HepG2 (cell line): ENCODE results near the gene PCDHGB1. TPM values are rescaled to one million over a fixed set of nuclear protein-coding genes. Genes with fewer than 3 reads are reported as not detected.

Experiments used
- ATAC-seq: fragments of 200-7000 bp; cut with Tn5 transposase; 3 replicates; pipeline ENCODE4 v1.9.1; 2020; ENCODE audit warnings: mild to moderate bottlenecking, moderate library complexity
- BruUV-seq: library from RNA; stranded (reverse); fragments of 400-500 nt; replicated peaks from 2 replicates; lab custom pipeline; 2021; lab: Mats Ljungman, UMichigan
- CTCF ChIA-PET: fragments of 300-600 bp; formaldehyde crosslinking; extraction: SDS; loops from one replicate; lab custom pipeline; 2021; ENCODE audit warnings: low total read pairs, inconsistent platforms, low intra/inter-chr PET ratio; lab: Yijun Ruan, JAX
- POLR2A ChIA-PET: fragments of 350-600 bp; sonication (Branson Sonifier 250); formaldehyde crosslinking; loops from one replicate; lab custom pipeline; 2020; ENCODE audit warnings: antibody characterized with exemption, inconsistent platforms; lab: Yijun Ruan, JAX
- DNase-seq: peaks from one replicate; pipeline ENCODE4 v3.0.0-alpha.2; 2015; ENCODE audit warnings: low spot score
- FAIRE-seq: peaks from 3 replicates; lab custom pipeline; 2011; peaks lifted over from hg19 to GRCh38; lab: Jason Lieb, UNC
- H2AFZ ChIP-seq: one replicate; pipeline ENCODE4 v1.6.1; 2011; ENCODE audit warnings: low read length, inconsistent platforms
- H3K27ac ChIP-seq: fragments of 300-600 bp; 3 replicates; pipeline ENCODE4 v1.8.0; 2011; ENCODE audit warnings: mixed run types, mild to moderate bottlenecking, mixed read lengths, low read length, inconsistent platforms; ENCODE audit not compliant: insufficient read depth; ENCODE audit errors: extremely low read length
- H3K27me3 ChIP-seq, 2 experiments: fragments of 200-600 bp in 1 of 2; 2 replicates in 1 of 2; 3 replicates in 1 of 2; pipeline versions ENCODE4 v1.6.0 to v1.8.0; 2011; ENCODE audit warnings: low read length in 2 of 2, mild to moderate bottlenecking in 2 of 2, moderate library complexity in 2 of 2, inconsistent platforms in 1 of 2; ENCODE audit not compliant: insufficient read depth in 2 of 2, control insufficient read depth in 1 of 2
- H3K36me3 ChIP-seq, 2 experiments: fragments of 200-600 bp in 1 of 2; replicated peaks in 1 of 2; 2 replicates in 1 of 2; 3 replicates in 1 of 2; pipeline versions ENCODE4 v1.5.1 to v1.8.0; 2011; ENCODE audit warnings: low read length in 2 of 2, inconsistent platforms in 1 of 2; ENCODE audit not compliant: insufficient read depth in 2 of 2, control insufficient read depth in 1 of 2
- H3K4me1 ChIP-seq: 2 replicates; pipeline ENCODE4 v1.5.1; 2012; ENCODE audit warnings: low read length, inconsistent platforms; ENCODE audit not compliant: insufficient read depth
- H3K4me2 ChIP-seq: 2 replicates; pipeline ENCODE4 v1.6.0; 2011; ENCODE audit warnings: low read depth, low read length, inconsistent platforms
- H3K4me3 ChIP-seq, 3 experiments: fragments of 200-600 bp in 1 of 3; sonication (generic), shearing (Covaris generic) in 1 of 3; replicated peaks in 1 of 3; 2 replicates each; pipeline ENCODE4 v1.5.1; 2011 to 2016; ENCODE audit warnings: low read length in 3 of 3, inconsistent platforms in 2 of 3, low read depth in 2 of 3, mild to moderate bottlenecking in 2 of 3, control low read depth in 1 of 3, mixed read lengths in 1 of 3; ENCODE audit not compliant: insufficient read depth in 1 of 3
- H3K79me2 ChIP-seq: one replicate; pipeline ENCODE4 v1.6.1; 2011; ENCODE audit warnings: low read length, inconsistent platforms; ENCODE audit not compliant: insufficient read depth
- H3K9ac ChIP-seq: 2 replicates; pipeline ENCODE4 v1.6.0; 2011; ENCODE audit warnings: mild to moderate bottlenecking, low read depth, low read length, inconsistent platforms; ENCODE audit not compliant: insufficient read depth
- H3K9me3 ChIP-seq: 2 replicates; pipeline ENCODE4 v1.5.1; 2012; ENCODE audit warnings: mild to moderate bottlenecking, low read length
- H4K20me1 ChIP-seq: 2 replicates; pipeline ENCODE4 v1.6.0; 2011; ENCODE audit warnings: inconsistent platforms, mild to moderate bottlenecking, low read length, moderate library complexity; ENCODE audit not compliant: insufficient read depth
- BRCA1 ChIP-seq: sonication (generic); formaldehyde crosslinking; IDR thresholded peaks from 2 replicates; pipeline ENCODE4 v1.4.0; 2020; ENCODE audit warnings: missing genetic modification reagents
- CTCF ChIP-seq: sonication (generic); formaldehyde crosslinking; IDR thresholded peaks from 2 replicates; pipeline ENCODE4 v1.5.0; 2020; ENCODE audit warnings: mild to moderate bottlenecking, missing genetic modification reagents, moderate library complexity
- ELF3 ChIP-seq: IDR thresholded peaks from 2 replicates; pipeline ENCODE4 v1.6.1; 2016; ENCODE audit warnings: missing genetic modification reagents, missing compliant biosample characterization
- HMGXB4 ChIP-seq, 2 experiments: sonication (generic) in 1 of 2; formaldehyde crosslinking in 1 of 2; IDR thresholded peaks; 2 replicates each; pipeline versions ENCODE4 v1.4.0 to v1.6.1; 2018 to 2020; ENCODE audit warnings: missing genetic modification reagents in 2 of 2, borderline replicate concordance in 1 of 2, low read depth in 1 of 2, mild to moderate bottlenecking in 1 of 2, missing biosample characterization in 1 of 2
- KAT8 ChIP-seq: IDR thresholded peaks from 2 replicates; pipeline ENCODE4 v1.6.1; 2016; ENCODE audit warnings: missing genetic modification reagents, missing compliant biosample characterization
- NFE2L2 ChIP-seq: fragments of 150-350 bp; IDR thresholded peaks from 2 replicates; pipeline ENCODE4 v1.6.1; 2014; ENCODE audit warnings: low read length
- SMC3 ChIP-seq: IDR thresholded peaks from 2 replicates; pipeline ENCODE4 v1.6.1; 2011; ENCODE audit warnings: low read length, improper control_type of control experiment
- STAG1 ChIP-seq: sonication (generic); formaldehyde crosslinking; IDR thresholded peaks from 2 replicates; pipeline ENCODE4 v1.4.0; 2020; ENCODE audit warnings: missing genetic modification reagents
- TOPORS ChIP-seq: sonication (generic); formaldehyde crosslinking; IDR thresholded peaks from 2 replicates; pipeline ENCODE4 v1.8.0; 2023; ENCODE audit warnings: mild to moderate bottlenecking, missing genetic modification reagents
- WGBS: methylation state at CpG from one replicate; pipeline ENCODE4 v1.1.6; 2017; ENCODE audit warnings: low lambda C conversion rate; 5-methylcytosine and 5-hydroxymethylcytosine counted together
- in situ Hi-C: cut with HindIII; loops from 2 replicates; pipeline ENCODE4 v1.10.0; 2017; ENCODE audit warnings: low pct_unique_long_range_greater_than_20kb; ENCODE audit not compliant: extremely low pct_ligation_motif_present
- intact Hi-C: fragments of 100-400 bp; cut with micrococcal nuclease; formaldehyde crosslinking; loops from one replicate; pipeline ENCODE4 v1.10.0; 2022; ENCODE audit not compliant: unreplicated experiment
- polyA plus RNA-seq, 8 experiments: library from polyadenylated mRNA; depleted of rRNA in 3 of 8; stranded (reverse) in 7 of 8; unstranded in 1 of 8; fragments of >200 nt; fragmentation: Illumina TruSeq in 4 of 8; extraction: Trizol in 4 of 8; gene quantifications; 2 replicates each; pipeline versions ENCODE4 v1.2.1 to v1.2.3, GENCODE V29; 2011 to 2016; ENCODE audit warnings: low read depth in 4 of 8, missing spikeins in 1 of 8, mixed read lengths in 1 of 8; ENCODE audit not compliant: insufficient read depth in 1 of 8
- total RNA-seq, 5 experiments: library from RNA; depleted of rRNA; stranded (reverse); fragments of >200 nt; fragmentation: Illumina TruSeq; extraction: Trizol; gene quantifications; 2 replicates each; pipeline ENCODE4 v1.2.3, GENCODE V29; 2016; ENCODE audit warnings: low read depth in 1 of 5

The PCDHGB1 gene
- total and polyA plus RNA-seq, 2 of the 13 experiments (the other 11 are each of a cell fraction or from before 2014, with no cell fraction given), result 1.0 to 2.6 TPM

- Histone ChIP-seq H3K27me3 (no peaks in the 10 kb centered on the region), H3K4me2 (peak within 1 kb of the TSS; percentile 31), H3K79me2 (no peaks in the 10 kb centered on the region), H3K9ac (peak within 1 kb of the TSS; percentile 44), H3K36me3 (no peaks in the 10 kb centered on the region), H3K27ac (no peak within 1 kb of the TSS), H2AFZ (peak within 1 kb of the TSS; percentile 48), H4K20me1 (no peaks in the 10 kb centered on the region), H3K4me3 (peak within 1 kb of the TSS; percentile 17 to 63 (median 50); a peak in 5 of 6 replicates), H3K9me3 (peaks cover 47% of the 10 kb centered on the region), H3K4me1 (no peaks in the 10 kb centered on the region)
- intact Hi-C loops (loop anchor here (2.0 to 10.0 kb wide), 2 partner anchors 165 to 205 kb away; no protein-coding TSS in a partner anchor), in situ Hi-C loops (loop anchor here (10.0 kb wide), 1 partner anchor 165 kb away; no protein-coding TSS in a partner anchor)
- CTCF ChIA-PET, result interaction anchor here (1.6 to 1.8 kb wide), 3 partner anchors 165 to 204 kb away, joined by 5 to 10 read pairs (median 7); no protein-coding TSS in a partner anchor
- DNase-seq (peak; percentile 48), ATAC-seq (peak; percentile 78), FAIRE-seq (no peak)
- POLR2A ChIA-PET, result interaction anchor here (0.8 kb wide), 1 partner anchor 204 kb away, joined by 4 read pairs; no protein-coding TSS in a partner anchor
- 0 out of 2 replicates have a peak, but pooled peaks have one; percentile 29 for TF ChIP-seq KAT8 (CRISPR knock-in tag)
- TF ChIP-seq HMGXB4 (CRISPR knock-in tag; IDR thresholded peaks at IDR 0.05; ENCODE audit: borderline replicate concordance in 1 of 2, low read depth in 1 of 2), result peak in 1 of 2 experiments; percentile 62; a peak in 1 of 4 replicates
- TF ChIP-seq TOPORS (CRISPR knock-in tag), result no peak
- peak; percentile 57 for TF ChIP-seq STAG1 (CRISPR knock-in tag)
- TF ChIP-seq SMC3, result peak; percentile 32; the same call in 1 of the 2 replicates
- no peak for TF ChIP-seq BRCA1 (CRISPR knock-in tag)
- TF ChIP-seq ELF3 (CRISPR knock-in tag), result peak; percentile 27; the same call in 1 of the 2 replicates
- TF ChIP-seq CTCF (CRISPR knock-in tag), result peak; percentile 62
- no peak for TF ChIP-seq NFE2L2
- 41% methylated on average over 23 of the region's 24 CpGs for WGBS
- TSS peak; percentile 64 for BruUV-seq
These were observed 10.0 kb downstream of the PCDHGB1 start, which contains the start of gene PCDHGB2 for GRCh38 chr5:141359790-141360426. Gene PCDHGB2, plus strand, starts transcription at chr5:141359994. Its CDS starts 142 bp downstream, at chr5:141360136.
